Stromal cell of bone marrow (primary cell): Measurements from ENCODE around the gene POLR1A.
"Not testable (repeated sequence)": the region's sequence is repeated elsewhere in the genome, so short reads cannot be mapped to it uniquely, and the experiment has no call there.

ENCODE experiments used
- DNase-seq: peaks from one replicate; pipeline ENCODE4 v3.0.0-alpha.2; 2012; ENCODE audit warnings: low read depth

Gene POLR1A

GRCh38 chr2:85998071-85998991, 107.4 kb downstream of the POLR1A start:
- DNase-seq, result peak; percentile 67

- peak; percentile 50 for DNase-seq
These were observed 108.4 kb downstream of the POLR1A start for GRCh38 chr2:85997017-85997970.

GRCh38 chr2:85996591-85996990, 109.1 kb downstream of the POLR1A start:
- no peak for DNase-seq

GRCh38 chr2:85995648-85996529, 109.8 kb downstream of the POLR1A start:
- no peak for DNase-seq

- DNase-seq, result no peak
These were observed 110.6 kb downstream of the POLR1A start for GRCh38 chr2:85994897-85995647.

- DNase-seq, result no peak
These were observed 111.3 kb downstream of the POLR1A start for GRCh38 chr2:85994421-85994777.

GRCh38 chr2:85992611-85993010, 113.1 kb downstream of the POLR1A start:
- no peak for DNase-seq

GRCh38 chr2:85992053-85992452, 113.6 kb downstream of the POLR1A start:
- not testable (repeated sequence) for DNase-seq

- no peak for DNase-seq
These were observed 115.6 kb downstream of the POLR1A start for GRCh38 chr2:85990084-85990483.

GRCh38 chr2:85989288-85989865, 116.3 kb downstream of the POLR1A start:
- no peak for DNase-seq

- DNase-seq, result no peak
These were observed 116.8 kb downstream of the POLR1A start for GRCh38 chr2:85988914-85989270.

- DNase-seq, result peak; percentile 18
These were observed 117.3 kb downstream of the POLR1A start for GRCh38 chr2:85988175-85988913.

GRCh38 chr2:85987266-85988174, 118.2 kb downstream of the POLR1A start:
- no peak for DNase-seq

- DNase-seq, result no peak
These were observed 119.6 kb downstream of the POLR1A start for GRCh38 chr2:85986121-85986520.

GRCh38 chr2:85984788-85985187, 120.9 kb downstream of the POLR1A start:
- DNase-seq, result no peak

GRCh38 chr2:85983766-85984165, 121.9 kb downstream of the POLR1A start:
- no peak for DNase-seq

GRCh38 chr2:85981579-85982247, 124.0 kb downstream of the POLR1A start:
- DNase-seq, result no peak
